VCaP (cell line): Measurements from ENCODE around the gene GOLGA7B.

ENCODE experiments used
- H3K27ac ChIP-seq: fragments of 450-650 bp; 2 replicates; pipeline ENCODE4 v1.5.1; 2017
- TF ChIP-seq, protein P1 (sequence below): fragments of 450-650 bp; conservative IDR thresholded peaks from 2 replicates; pipeline ENCODE4 v1.5.1; 2017; ENCODE audit warnings: mild to moderate bottlenecking, moderate library complexity

GOLGA7B gene

GRCh38 chr10:97869091-97870042 lies 19.7 kb downstream of the GOLGA7B start:
- TF ChIP-seq, protein P1, sequence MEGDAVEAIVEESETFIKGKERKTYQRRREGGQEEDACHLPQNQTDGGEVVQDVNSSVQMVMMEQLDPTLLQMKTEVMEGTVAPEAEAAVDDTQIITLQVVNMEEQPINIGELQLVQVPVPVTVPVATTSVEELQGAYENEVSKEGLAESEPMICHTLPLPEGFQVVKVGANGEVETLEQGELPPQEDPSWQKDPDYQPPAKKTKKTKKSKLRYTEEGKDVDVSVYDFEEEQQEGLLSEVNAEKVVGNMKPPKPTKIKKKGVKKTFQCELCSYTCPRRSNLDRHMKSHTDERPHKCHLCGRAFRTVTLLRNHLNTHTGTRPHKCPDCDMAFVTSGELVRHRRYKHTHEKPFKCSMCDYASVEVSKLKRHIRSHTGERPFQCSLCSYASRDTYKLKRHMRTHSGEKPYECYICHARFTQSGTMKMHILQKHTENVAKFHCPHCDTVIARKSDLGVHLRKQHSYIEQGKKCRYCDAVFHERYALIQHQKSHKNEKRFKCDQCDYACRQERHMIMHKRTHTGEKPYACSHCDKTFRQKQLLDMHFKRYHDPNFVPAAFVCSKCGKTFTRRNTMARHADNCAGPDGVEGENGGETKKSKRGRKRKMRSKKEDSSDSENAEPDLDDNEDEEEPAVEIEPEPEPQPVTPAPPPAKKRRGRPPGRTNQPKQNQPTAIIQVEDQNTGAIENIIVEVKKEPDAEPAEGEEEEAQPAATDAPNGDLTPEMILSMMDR, result peak; percentile 89
- peak overlapping the region; percentile 62 for H3K27ac ChIP-seq

GRCh38 chr10:97870990-97871389 lies 21.3 kb downstream of the GOLGA7B start:
- no peak overlapping the region for H3K27ac ChIP-seq
- TF ChIP-seq, protein P1, result no peak

- TF ChIP-seq, protein P1, result no peak
- H3K27ac ChIP-seq, result no peak overlapping the region
Measured at GRCh38 chr10:97873569-97873968, 23.9 kb downstream of the GOLGA7B start.

DNA sequence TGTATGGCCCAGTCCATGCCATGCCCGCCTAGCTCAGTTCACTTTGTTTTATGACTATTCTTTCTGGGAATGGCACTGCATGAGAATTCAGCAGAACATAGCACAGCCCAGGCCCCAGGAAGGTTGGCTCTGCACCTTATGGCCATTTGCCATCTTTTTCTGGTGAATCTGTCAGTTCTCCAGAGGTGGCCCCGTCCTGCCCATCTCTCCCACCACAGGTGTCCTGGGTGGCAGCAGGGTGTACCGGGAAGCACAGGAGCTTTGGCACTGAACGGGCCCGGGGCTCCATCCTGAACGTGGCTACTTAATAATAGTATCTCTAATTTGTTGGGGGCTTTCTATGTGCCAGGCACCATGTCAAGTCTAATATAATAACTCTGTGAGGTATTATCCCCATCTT lies 24.7 kb downstream of the GOLGA7B start:
- H3K27ac ChIP-seq, result no peak overlapping the region
- TF ChIP-seq, protein P1, result no peak

GRCh38 chr10:97875391-97875790 lies 25.7 kb downstream of the GOLGA7B start:
- TF ChIP-seq, protein P1, result no peak
- H3K27ac ChIP-seq, result no peak overlapping the region

- TF ChIP-seq, protein P1, result no peak
- H3K27ac ChIP-seq, result no peak overlapping the region
Measured at GRCh38 chr10:97876402-97876801, 26.8 kb downstream of the GOLGA7B start.

DNA sequence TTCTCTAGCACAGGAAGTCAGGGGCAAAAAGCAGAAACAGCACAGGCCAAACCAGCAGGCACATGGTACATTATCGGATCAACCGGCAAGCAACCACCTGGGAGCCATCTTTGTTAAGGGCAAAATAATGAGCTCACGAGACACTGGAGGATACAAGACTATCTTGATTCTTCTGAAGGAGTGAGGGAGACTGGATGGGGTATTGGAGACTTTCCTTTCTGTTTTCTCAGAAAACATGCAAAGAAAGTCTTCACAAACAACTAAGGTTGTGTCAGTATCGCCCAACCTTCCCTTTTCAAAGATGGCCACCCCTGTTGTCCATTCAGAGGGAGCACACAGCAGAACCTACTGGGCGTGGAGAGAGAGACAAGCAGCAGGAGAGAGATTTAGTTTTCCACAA lies 29.6 kb downstream of the GOLGA7B start:
- TF ChIP-seq, protein P1, result no peak
- H3K27ac ChIP-seq, result no peak overlapping the region
